D721Med (cell line): ENCODE results near the gene DCTN2.

Experiments used
- DNase-seq: peaks from one replicate; pipeline ENCODE4 v3.0.0; 2011; ENCODE audit warnings: low spot score; ENCODE audit not compliant: insufficient read length
- FAIRE-seq: peaks from 2 replicates; lab custom pipeline; 2011; peaks lifted over from hg19 to GRCh38; lab: Jason Lieb, UNC
- TF ChIP-seq, protein P1 (sequence below): IDR thresholded peaks from 2 replicates; pipeline ENCODE4 v1.5.1; 2012; ENCODE audit warnings: mild to moderate bottlenecking, control low read depth; ENCODE audit not compliant: insufficient read depth; ENCODE audit errors: missing control alignments

The DCTN2 gene

GRCh38 chr12:57548013-57548315 is 972 bp upstream of the DCTN2 start:
- FAIRE-seq: no peak
- DNase-seq: no peak
- TF ChIP-seq, protein P1, sequence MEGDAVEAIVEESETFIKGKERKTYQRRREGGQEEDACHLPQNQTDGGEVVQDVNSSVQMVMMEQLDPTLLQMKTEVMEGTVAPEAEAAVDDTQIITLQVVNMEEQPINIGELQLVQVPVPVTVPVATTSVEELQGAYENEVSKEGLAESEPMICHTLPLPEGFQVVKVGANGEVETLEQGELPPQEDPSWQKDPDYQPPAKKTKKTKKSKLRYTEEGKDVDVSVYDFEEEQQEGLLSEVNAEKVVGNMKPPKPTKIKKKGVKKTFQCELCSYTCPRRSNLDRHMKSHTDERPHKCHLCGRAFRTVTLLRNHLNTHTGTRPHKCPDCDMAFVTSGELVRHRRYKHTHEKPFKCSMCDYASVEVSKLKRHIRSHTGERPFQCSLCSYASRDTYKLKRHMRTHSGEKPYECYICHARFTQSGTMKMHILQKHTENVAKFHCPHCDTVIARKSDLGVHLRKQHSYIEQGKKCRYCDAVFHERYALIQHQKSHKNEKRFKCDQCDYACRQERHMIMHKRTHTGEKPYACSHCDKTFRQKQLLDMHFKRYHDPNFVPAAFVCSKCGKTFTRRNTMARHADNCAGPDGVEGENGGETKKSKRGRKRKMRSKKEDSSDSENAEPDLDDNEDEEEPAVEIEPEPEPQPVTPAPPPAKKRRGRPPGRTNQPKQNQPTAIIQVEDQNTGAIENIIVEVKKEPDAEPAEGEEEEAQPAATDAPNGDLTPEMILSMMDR: no peak

GRCh38 chr12:57547288-57548012 is 458 bp upstream of the DCTN2 start:
- DNase-seq (no peak), FAIRE-seq (no peak)
- TF ChIP-seq, protein P1: no peak

DNA sequence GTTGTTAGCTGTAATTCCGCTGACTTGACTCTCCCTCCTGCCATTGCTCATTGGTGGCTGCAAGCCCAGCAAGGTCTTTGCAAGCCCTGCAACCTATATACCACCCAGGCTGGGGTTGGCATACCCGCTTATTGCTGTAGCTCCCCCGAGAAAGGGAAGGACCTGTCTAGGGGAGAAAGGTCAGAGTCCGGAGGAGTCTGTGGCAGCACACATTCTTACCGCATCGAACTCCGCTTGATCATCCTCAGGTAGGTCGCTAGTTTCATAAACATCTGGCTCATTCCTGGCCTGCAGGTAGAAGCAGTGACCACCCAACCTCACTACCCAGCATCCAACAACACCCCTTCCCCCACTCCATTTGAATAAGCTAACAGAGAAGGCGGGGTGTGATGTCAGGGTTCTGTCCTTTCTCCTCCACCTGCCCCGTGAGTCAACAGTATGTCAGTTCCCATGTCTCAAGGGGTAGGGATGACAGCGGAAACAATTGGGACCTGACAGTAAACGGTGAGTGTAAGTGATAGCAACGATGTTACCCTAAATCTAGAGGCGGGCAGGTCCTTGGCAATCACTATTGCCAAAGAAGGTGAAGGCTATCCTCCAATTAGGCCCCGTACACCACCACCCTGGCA is 1.1 kb downstream of the DCTN2 start:
- FAIRE-seq (no peak), DNase-seq (no peak)

GRCh38 chr12:57543581-57543980 is 3.4 kb downstream of the DCTN2 start:
- no peak for DNase-seq
- FAIRE-seq: no peak
- TF ChIP-seq, protein P1: no peak

More for the DNA sequence above, 1.1 kb downstream of the DCTN2 start:
- TF ChIP-seq, protein P1: no peak

DNA sequence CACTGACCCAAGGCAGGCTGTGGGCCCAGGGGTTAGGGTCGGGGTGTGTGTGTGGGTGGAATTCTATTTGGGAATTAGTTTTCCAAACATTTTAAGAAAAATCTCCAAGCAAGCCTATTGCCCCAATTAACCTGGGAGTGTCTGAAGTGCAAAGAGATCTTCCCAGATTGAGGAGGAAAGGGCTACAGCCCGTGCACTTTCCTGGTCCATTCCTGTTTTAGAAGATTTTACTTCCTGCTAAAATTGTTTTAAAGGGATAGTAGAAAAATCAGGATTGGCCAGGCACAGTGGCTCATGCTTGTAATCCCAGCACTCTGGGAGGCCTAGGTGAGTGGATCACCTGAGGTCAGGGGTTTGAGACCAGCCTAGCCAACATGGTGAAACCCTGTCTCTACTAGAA is 5.3 kb downstream of the DCTN2 start:
- FAIRE-seq: no peak
- DNase-seq: no peak
- TF ChIP-seq, protein P1: no peak

GRCh38 chr12:57541001-57541400 is 6.0 kb downstream of the DCTN2 start:
- TF ChIP-seq, protein P1: no peak
- DNase-seq (no peak), FAIRE-seq (no peak)

GRCh38 chr12:57539134-57539768 is 7.7 kb downstream of the DCTN2 start:
- no peak for FAIRE-seq
- TF ChIP-seq, protein P1: no peak
- DNase-seq: no peak
